Keratinocyte (primary cell): ENCODE measurements around the gene IL11. TPM values are rescaled to one million over a fixed set of nuclear protein-coding genes. Genes with fewer than 3 reads are reported as not detected.

Experiments
- DNase-seq: peaks from one replicate; pipeline ENCODE4 v3.0.0-alpha.2; 2011; ENCODE audit warnings: low read depth, missing footprints, low spot score
- FAIRE-seq: peaks from 2 replicates; lab custom pipeline; 2011; peaks lifted over from hg19 to GRCh38; lab: Jason Lieb, UNC
- H2AFZ ChIP-seq: 2 replicates; pipeline ENCODE4 v1.6.0; 2012; ENCODE audit warnings: low read length, control low read depth, inconsistent platforms; ENCODE audit not compliant: control insufficient read depth
- H3K27ac ChIP-seq: 2 replicates; pipeline ENCODE4 v1.5.1; 2011; ENCODE audit warnings: low read length; ENCODE audit not compliant: control insufficient read depth, insufficient read depth
- H3K27me3 ChIP-seq: 3 replicates; pipeline ENCODE4 v1.6.0; 2011; ENCODE audit warnings: low read length; ENCODE audit not compliant: control insufficient read depth, insufficient read depth; ENCODE audit errors: extremely low read depth
- H3K36me3 ChIP-seq, 2 experiments: 2 replicates in 1 of 2; 3 replicates in 1 of 2; pipeline ENCODE4 v1.5.1; 2011; ENCODE audit warnings: low read length in 2 of 2, mild to moderate bottlenecking in 1 of 2; ENCODE audit not compliant: control insufficient read depth in 2 of 2, insufficient read depth in 2 of 2; ENCODE audit errors: extremely low read depth in 1 of 2
- H3K4me1 ChIP-seq: 3 replicates; pipeline ENCODE4 v1.5.1; 2011; ENCODE audit warnings: low read length; ENCODE audit not compliant: control insufficient read depth, insufficient read depth; ENCODE audit errors: extremely low read depth
- H3K4me2 ChIP-seq: 3 replicates; pipeline ENCODE4 v1.6.0; 2011; ENCODE audit warnings: low read depth, low read length; ENCODE audit not compliant: control insufficient read depth, insufficient read depth; ENCODE audit errors: extremely low read depth
- H3K4me3 ChIP-seq, 3 experiments: fragments of 200-600 bp in 1 of 3; sonication (generic) in 1 of 3; 2 replicates in 2 of 3; 3 replicates in 1 of 3; pipeline ENCODE4 v1.5.1; 2011 to 2016; ENCODE audit warnings: low read length in 3 of 3, mild to moderate bottlenecking in 3 of 3, control low read depth in 2 of 3, inconsistent platforms in 1 of 3, low read depth in 1 of 3, mixed read lengths in 1 of 3, mixed run types in 1 of 3, moderate library complexity in 1 of 3; ENCODE audit not compliant: control insufficient read depth in 2 of 3, insufficient read depth in 2 of 3; ENCODE audit errors: extremely low read depth in 1 of 3
- H3K79me2 ChIP-seq: 2 replicates; pipeline ENCODE4 v1.6.0; 2012; ENCODE audit warnings: low read length; ENCODE audit not compliant: control insufficient read depth, insufficient read depth
- H3K9ac ChIP-seq: 3 replicates; pipeline ENCODE4 v1.6.0; 2011; ENCODE audit warnings: low read length; ENCODE audit not compliant: control insufficient read depth, insufficient read depth; ENCODE audit errors: extremely low read depth
- H3K9me1 ChIP-seq: 3 replicates; pipeline ENCODE4 v1.6.0; 2011; ENCODE audit warnings: low read length; ENCODE audit not compliant: control insufficient read depth, insufficient read depth; ENCODE audit errors: extremely low read depth
- H3K9me3 ChIP-seq: 2 replicates; pipeline ENCODE4 v1.5.1; 2012; ENCODE audit warnings: low read depth, low read length; ENCODE audit not compliant: control insufficient read depth
- H4K20me1 ChIP-seq: 3 replicates; pipeline ENCODE4 v1.6.0; 2011; ENCODE audit warnings: low read length; ENCODE audit not compliant: control insufficient read depth, insufficient read depth; ENCODE audit errors: extremely low read depth
- EZH2 ChIP-seq: IDR thresholded peaks from one replicate; pipeline ENCODE4 v1.6.1; 2012; ENCODE audit warnings: inconsistent platforms, mild to moderate bottlenecking, low read length, moderate library complexity
- dilution Hi-C: fragments of 300-500 bp; cut with MboI; formaldehyde crosslinking; loops from one replicate; pipeline ENCODE4 v1.7.0; 2020; ENCODE audit warnings: low sequenced_read_pairs; ENCODE audit not compliant: extremely low pct_ligation_motif_present
- polyA plus RNA-seq, 5 experiments: library from polyadenylated mRNA; depleted of rRNA in 3 of 5; stranded (reverse) in 3 of 5; stranded (forward) in 1 of 5; unstranded in 1 of 5; fragments of >200 nt; gene quantifications; 1 replicate in 1 of 5; 2 replicates in 3 of 5; 3 replicates in 1 of 5; pipeline versions ENCODE4 v1.2.1 to v1.2.3, GENCODE V29; 2011 to 2012; ENCODE audit warnings: missing spikeins in 2 of 5, low read depth in 1 of 5, low replicate concordance in 1 of 5
- TF ChIP-seq, protein P1 (sequence below), 3 experiments: IDR thresholded peaks in 1 of 3; conservative IDR thresholded peaks in 1 of 3; optimal IDR thresholded peaks in 1 of 3; 2 replicates in 2 of 3; 3 replicates in 1 of 3; pipeline versions ENCODE3 to v1.5.1; 2011; ENCODE audit warnings: low read length in 3 of 3, mild to moderate bottlenecking in 3 of 3, moderate library complexity in 2 of 3, control low read depth in 1 of 3, inconsistent platforms in 1 of 3; ENCODE audit not compliant: insufficient read depth in 2 of 3; ENCODE audit errors: extremely low read depth in 1 of 3

Gene IL11
- polyA plus RNA-seq, 1 donor (not counting 4 experiments of a cell fraction or from before 2014, with no cell fraction given): 2.2 TPM

DNA sequence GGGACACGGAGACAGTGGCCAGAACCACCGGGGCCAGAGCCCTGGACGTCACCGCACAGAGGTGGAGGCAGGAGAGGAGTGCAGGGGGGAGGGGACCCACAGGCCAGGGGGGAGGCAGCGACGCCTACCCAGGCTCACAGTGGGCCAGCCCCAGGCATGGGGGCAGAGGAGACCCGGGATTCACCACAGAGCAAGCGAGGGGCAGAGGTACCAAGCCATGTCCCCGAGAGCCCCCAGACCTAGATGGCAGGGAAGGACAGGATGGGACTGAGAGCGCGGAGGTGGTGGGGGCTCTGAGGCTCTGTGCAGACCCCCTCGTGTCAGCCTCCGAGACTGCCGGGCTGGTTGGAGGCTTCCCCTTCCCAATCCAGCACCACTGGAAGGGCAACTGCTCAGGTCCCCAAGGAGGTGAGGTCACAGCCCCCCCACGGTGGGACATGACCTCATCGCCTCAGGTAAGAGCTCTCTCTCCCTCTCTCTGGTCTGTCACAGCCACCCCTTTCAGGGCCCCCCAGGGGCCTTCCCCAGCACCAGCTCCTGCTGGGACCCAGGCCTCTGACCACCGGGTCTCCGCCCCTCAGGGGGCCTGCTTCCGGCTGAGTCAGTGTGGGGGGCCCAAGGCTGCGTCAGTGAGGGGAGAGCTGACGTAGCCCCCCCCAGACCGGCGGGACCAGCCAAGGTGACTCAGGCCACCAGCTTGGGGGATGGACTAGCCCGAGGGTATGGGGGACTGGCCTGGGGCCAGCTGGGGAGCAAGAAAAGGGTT is 2.2 kb upstream of the IL11 start:
- Histone ChIP-seq H3K4me2 (no peak overlapping the region), H3K27ac (no peak overlapping the region), H3K36me3 (no peaks in the 10 kb centered on the region), H2AFZ (no peak overlapping the region), H3K27me3 (peaks cover 15% of the 10 kb centered on the region), H3K9me1 (no peaks in the 10 kb centered on the region), H4K20me1 (no peaks in the 10 kb centered on the region), H3K9me3 (no peaks in the 10 kb centered on the region), H3K79me2 (no peaks in the 10 kb centered on the region), H3K4me1 (peaks cover 15% of the 10 kb centered on the region), H3K4me3 (no peak overlapping the region), H3K9ac (no peak overlapping the region)
- FAIRE-seq (no peak), DNase-seq (no peak)
- TF ChIP-seq, protein P1, sequence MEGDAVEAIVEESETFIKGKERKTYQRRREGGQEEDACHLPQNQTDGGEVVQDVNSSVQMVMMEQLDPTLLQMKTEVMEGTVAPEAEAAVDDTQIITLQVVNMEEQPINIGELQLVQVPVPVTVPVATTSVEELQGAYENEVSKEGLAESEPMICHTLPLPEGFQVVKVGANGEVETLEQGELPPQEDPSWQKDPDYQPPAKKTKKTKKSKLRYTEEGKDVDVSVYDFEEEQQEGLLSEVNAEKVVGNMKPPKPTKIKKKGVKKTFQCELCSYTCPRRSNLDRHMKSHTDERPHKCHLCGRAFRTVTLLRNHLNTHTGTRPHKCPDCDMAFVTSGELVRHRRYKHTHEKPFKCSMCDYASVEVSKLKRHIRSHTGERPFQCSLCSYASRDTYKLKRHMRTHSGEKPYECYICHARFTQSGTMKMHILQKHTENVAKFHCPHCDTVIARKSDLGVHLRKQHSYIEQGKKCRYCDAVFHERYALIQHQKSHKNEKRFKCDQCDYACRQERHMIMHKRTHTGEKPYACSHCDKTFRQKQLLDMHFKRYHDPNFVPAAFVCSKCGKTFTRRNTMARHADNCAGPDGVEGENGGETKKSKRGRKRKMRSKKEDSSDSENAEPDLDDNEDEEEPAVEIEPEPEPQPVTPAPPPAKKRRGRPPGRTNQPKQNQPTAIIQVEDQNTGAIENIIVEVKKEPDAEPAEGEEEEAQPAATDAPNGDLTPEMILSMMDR (optimal IDR thresholded peaks at IDR 0.05 in 1 of 3, IDR thresholded peaks at IDR 0.05 in 1 of 3, conservative IDR thresholded peaks at IDR 0.05 in 1 of 3; ENCODE audit: extremely low read depth in 1 of 3, insufficient read depth in 2 of 3, low read length in 3 of 3): no peak
- TF ChIP-seq EZH2: no peak
- dilution Hi-C loops: no loop called here

DNA sequence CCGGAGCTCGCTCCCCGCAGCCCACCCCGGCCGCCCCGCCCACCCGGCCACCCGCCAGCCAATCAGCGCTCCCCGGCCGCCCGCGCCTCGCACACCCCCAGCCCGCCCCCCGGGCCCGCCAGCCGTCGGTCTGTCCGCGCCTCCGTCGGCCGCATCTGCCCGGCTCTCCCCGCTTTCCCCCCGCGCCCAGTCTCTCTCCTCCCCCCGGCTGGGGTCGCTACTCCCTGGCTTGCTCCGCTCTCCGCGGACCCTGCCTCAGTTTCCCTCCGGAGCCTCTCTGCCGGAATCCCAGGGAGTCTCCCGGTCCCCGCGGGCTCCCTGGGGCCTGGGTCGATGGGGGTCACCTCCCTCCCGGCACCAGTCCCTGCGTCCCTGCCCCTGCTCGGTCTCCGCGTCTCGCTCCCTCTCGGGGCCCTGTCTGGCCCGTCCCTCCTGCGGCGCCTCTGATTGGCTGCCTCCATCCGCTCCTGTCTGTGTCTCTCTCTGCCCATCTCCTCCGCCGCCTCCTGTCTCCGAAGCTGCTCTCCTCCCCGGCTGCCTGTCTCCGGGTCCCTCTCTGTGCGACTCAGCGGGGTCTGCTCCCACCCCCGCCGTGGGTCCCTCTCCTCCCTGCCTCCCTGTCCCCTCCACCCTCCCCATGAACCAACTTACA is 484 bp downstream of the IL11 start:
- Histone ChIP-seq H3K4me2 (peak overlapping the region; percentile 77), H3K4me1 (peaks cover 15% of the 10 kb centered on the region), H3K79me2 (no peaks in the 10 kb centered on the region), H3K27me3 (peaks cover 15% of the 10 kb centered on the region), H3K4me3 (peak overlapping the region; percentile 63 to 78 (median 76)), H3K9ac (peak overlapping the region; percentile 69), H2AFZ (peak overlapping the region; percentile 63), H3K27ac (peak overlapping the region; percentile 36), H3K9me1 (no peaks in the 10 kb centered on the region), H4K20me1 (no peaks in the 10 kb centered on the region), H3K9me3 (no peaks in the 10 kb centered on the region), H3K36me3 (no peaks in the 10 kb centered on the region)
- FAIRE-seq (no peak), DNase-seq (no peak)
- TF ChIP-seq, protein P1 (optimal IDR thresholded peaks at IDR 0.05 in 1 of 3, IDR thresholded peaks at IDR 0.05 in 1 of 3, conservative IDR thresholded peaks at IDR 0.05 in 1 of 3; ENCODE audit: extremely low read depth in 1 of 3, insufficient read depth in 2 of 3, low read length in 3 of 3): no peak
- no peak for TF ChIP-seq EZH2
- dilution Hi-C loops: no loop called here
